ENCODE data around the gene NSD1. TPM values are rescaled to one million over a fixed set of nuclear protein-coding genes. Genes with fewer than 3 reads are reported as not detected.

Gene NSD1
- total RNA-seq, 3 donors from 2014 or later, result 59.3 to 103 (median 69.7) TPM

- TF ChIP-seq, protein P1, sequence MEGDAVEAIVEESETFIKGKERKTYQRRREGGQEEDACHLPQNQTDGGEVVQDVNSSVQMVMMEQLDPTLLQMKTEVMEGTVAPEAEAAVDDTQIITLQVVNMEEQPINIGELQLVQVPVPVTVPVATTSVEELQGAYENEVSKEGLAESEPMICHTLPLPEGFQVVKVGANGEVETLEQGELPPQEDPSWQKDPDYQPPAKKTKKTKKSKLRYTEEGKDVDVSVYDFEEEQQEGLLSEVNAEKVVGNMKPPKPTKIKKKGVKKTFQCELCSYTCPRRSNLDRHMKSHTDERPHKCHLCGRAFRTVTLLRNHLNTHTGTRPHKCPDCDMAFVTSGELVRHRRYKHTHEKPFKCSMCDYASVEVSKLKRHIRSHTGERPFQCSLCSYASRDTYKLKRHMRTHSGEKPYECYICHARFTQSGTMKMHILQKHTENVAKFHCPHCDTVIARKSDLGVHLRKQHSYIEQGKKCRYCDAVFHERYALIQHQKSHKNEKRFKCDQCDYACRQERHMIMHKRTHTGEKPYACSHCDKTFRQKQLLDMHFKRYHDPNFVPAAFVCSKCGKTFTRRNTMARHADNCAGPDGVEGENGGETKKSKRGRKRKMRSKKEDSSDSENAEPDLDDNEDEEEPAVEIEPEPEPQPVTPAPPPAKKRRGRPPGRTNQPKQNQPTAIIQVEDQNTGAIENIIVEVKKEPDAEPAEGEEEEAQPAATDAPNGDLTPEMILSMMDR (IDR thresholded peaks at IDR 0.05), result no peak
- ATAC-seq (peak; percentile 52), DNase-seq (no peak)
- no peak overlapping the region for H3K4me3 ChIP-seq
- H3K36me3 ChIP-seq (ENCODE audit: low read depth), result no peaks in the 10 kb centered on the region
- intact Hi-C loops (cut with DNase I, micrococcal nuclease), result no loop called here
- peaks cover 9% of the 10 kb centered on the region for H3K4me1 ChIP-seq (ENCODE audit: low read depth)
- H3K9me3 ChIP-seq, result no peaks in the 10 kb centered on the region
Observed at GRCh38 chr5:177103523-177104253, 29.9 kb upstream of the NSD1 start.

DNA sequence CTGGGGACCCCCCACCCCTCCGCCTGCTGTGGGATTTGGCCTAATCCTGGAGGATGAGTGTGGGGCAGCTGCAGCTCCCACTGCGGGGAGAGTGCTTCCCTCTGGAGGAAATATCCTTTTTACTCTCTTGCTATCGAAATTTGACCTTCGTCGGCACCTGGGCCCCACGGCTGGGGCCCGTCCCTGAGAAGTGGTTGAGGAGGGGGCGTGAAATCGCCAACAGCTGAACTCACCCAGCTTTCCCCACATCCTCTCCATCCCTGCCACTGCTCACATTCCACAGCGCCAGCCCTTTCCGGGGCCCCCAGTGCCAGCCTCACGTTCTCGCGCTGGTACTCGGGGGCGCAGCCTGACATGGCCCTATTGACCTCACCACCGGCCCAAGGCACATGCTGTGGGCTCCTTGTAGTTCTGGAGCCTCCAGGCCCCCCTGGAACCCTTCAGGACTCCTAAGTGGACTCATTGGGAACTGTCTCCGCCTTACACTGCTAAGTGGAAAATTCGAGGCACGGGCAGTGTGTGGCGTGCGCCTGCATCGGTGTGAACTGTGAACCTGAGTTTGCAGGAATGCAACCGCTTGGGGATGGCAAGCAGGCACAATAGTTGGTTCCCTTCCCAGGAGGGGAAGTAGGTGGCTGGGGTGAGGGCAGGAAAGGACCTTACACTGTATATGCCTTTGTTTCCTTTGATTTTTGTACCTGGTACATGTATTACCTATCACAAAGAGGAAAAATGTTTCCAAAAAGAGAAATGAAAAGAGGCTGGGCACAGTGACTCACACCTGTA lies 27.7 kb upstream of the NSD1 start:
- ATAC-seq, result no peak
- Histone ChIP-seq H3K4me3 (no peak overlapping the region), H3K36me3 (ENCODE audit: low read depth) (no peaks in the 10 kb centered on the region), H3K9me3 (no peaks in the 10 kb centered on the region), H3K4me1 (ENCODE audit: low read depth) (no peaks in the 10 kb centered on the region)
- TF ChIP-seq, protein P1 (IDR thresholded peaks at IDR 0.05), result no peak
- DNase-seq, result no peak
- intact Hi-C loops (cut with DNase I, micrococcal nuclease), result no loop called here

DNA sequence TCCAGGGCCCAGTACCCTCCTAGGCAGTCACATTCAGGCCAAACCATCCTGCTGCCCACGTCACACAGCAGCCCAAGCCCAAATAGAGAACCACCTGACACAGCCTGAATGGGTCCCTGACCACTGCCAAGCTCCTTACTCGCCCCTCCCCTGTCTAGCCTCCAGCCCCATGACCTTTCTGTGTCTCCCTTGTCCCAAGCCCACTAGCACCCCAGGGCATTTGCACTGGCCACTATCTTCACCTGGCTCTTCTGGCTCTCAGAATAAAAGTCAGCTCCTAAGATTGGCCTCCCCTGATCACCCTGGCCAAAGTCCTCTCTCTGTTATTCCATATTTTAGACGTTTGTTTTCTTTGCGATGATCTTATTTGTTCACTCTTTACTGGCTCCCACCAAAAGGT lies 26.4 kb upstream of the NSD1 start:
- H3K4me1 ChIP-seq (ENCODE audit: low read depth), result no peaks in the 10 kb centered on the region
- TF ChIP-seq, protein P1 (IDR thresholded peaks at IDR 0.05), result no peak
- no peak for DNase-seq
- H3K9me3 ChIP-seq, result no peaks in the 10 kb centered on the region
- no peaks in the 10 kb centered on the region for H3K36me3 ChIP-seq (ENCODE audit: low read depth)
- intact Hi-C loops (cut with DNase I, micrococcal nuclease), result no loop called here
- no peak for ATAC-seq
- no peak overlapping the region for H3K4me3 ChIP-seq

GRCh38 chr5:177109810-177110209 lies 23.8 kb upstream of the NSD1 start:
- intact Hi-C loops (cut with DNase I, micrococcal nuclease), result no loop called here
- H3K36me3 ChIP-seq (ENCODE audit: low read depth), result no peaks in the 10 kb centered on the region
- no peak overlapping the region for H3K4me3 ChIP-seq
- DNase-seq (no peak), ATAC-seq (no peak)
- no peaks in the 10 kb centered on the region for H3K9me3 ChIP-seq
- TF ChIP-seq, protein P1 (IDR thresholded peaks at IDR 0.05), result no peak
- H3K4me1 ChIP-seq (ENCODE audit: low read depth), result no peaks in the 10 kb centered on the region

GRCh38 chr5:177111720-177112394 lies 21.7 kb upstream of the NSD1 start:
- DNase-seq (peak in 2 of 3 donors; percentile 75 to 79), ATAC-seq (peak; percentile 66)
- Histone ChIP-seq H3K4me1 (ENCODE audit: low read depth) (no peaks in the 10 kb centered on the region), H3K9me3 (no peaks in the 10 kb centered on the region), H3K4me3 (no peak overlapping the region), H3K36me3 (ENCODE audit: low read depth) (no peaks in the 10 kb centered on the region)
- TF ChIP-seq, protein P1 (IDR thresholded peaks at IDR 0.05), result peak; percentile 80
- intact Hi-C loops (cut with DNase I, micrococcal nuclease), result no loop called here
